Activated gamma-delta T cell treated with anti-CD3 and anti-CD28 coated beads, Interleukin-2, amount 50 U/mL, for 16 hours (primary cell): ENCODE results near the gene TUBB8.
A peak's percentile ranks its signal among the peaks of the same experiment; 100 is the strongest.
"Not testable (repeated sequence)": the region's sequence is repeated elsewhere in the genome, so short reads cannot be mapped to it uniquely, and the experiment has no call there.

ENCODE experiments used
- DNase-seq: peaks from one replicate; pipeline ENCODE4 v3.0.0-alpha.2; 2020; ENCODE audit warnings: low read depth

Gene TUBB8

DNA sequence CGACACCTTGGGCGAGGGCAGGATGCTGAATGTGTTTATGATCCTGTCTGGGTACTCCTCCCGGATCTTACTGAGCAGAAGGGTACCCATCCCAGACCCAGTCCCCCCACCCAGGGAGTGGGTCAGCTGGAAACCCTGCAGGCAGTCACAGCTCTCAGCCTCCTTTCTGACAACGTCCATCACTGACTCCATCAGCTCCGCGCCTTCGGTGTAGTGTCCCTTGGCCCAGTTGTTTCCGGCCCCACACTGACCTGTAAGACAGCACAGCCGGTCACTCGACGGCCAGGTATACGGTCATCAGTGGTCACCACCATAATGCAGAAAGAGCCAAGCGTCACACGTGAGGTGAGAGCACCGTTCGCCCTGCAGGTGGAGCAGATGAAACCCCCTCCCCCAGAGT lies 1.2 kb downstream of the TUBB8 start:
- DNase-seq: not testable (repeated sequence)

DNA sequence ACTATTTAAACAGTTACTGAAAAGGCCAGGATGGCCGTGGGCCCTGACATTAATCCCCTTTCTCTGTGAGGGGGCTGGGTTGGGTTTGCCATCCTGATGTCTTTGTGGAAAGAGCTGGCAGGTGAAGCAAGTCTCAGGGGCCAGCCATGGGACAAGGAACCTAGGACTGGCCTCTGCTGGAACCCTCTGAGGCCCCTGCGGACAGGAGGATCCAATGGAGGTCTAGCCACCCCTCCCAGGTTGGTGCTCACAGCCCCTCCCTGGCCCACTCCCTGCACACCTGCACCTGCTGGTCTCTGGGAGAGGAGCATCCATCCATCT lies 35.8 kb downstream of the TUBB8 start:
- not testable (repeated sequence) for DNase-seq

DNA sequence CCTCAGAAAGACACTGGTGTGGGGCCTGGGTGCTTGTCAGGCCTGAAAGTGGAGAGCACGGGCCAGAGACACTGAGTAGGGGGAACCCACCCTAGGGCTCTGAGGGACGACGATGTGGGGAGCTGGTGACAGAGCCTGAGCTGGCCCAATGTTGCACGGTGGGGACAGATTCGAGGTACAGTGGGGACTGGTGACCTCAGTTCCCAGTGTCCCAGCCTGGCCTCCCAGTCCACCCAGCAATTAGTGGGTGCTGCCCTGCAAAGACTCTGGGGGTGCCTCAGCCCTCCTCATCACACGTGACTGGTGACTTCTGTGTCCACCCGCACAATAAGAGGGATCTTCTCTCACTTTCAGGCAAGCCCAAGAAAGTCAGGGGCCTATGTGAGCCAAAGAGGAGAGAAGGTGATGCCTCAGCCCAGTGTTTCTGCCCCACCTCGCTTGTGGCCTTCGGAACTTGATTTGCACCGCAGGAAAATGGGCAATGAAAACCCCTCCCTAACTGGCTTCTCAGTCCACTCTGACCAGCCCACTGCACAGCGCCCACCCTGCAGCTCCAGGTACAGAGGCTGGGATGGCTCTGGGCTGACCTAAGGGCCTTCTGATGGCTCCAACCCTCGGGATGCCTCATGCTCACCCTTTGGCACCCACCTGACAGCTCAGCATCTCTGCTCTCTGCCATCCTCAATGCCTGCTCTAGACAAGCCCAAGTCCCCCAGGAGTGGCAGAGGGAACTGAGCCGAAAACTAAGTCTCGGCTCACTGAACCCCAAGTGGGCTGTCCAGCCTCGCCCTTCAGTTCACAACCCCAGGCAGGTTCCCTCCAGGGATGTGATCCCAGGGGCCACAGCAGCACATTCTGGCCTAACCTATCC lies 36.4 kb downstream of the TUBB8 start:
- DNase-seq: not testable (repeated sequence)

DNA sequence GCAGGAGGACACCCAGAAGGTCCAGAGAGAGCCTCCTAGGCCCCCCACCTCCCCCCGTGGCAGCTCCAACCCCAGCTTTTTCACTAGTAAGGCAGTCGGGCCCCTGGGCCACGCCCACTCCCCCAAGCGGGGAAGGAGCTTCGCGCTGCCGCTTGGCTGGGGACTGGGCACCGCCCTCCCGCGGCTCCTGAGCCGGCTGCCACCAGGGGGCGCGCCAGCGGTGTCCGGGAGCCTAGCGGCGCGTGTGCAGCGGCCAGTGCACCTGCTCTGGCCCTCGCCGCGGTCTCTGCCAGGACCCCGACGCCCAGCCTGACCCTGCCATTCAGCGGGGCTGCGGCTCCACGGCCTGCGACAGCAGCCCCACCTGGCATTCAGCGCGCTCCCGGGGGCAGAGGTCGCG lies 37.8 kb downstream of the TUBB8 start:
- not testable (repeated sequence) for DNase-seq

DNA sequence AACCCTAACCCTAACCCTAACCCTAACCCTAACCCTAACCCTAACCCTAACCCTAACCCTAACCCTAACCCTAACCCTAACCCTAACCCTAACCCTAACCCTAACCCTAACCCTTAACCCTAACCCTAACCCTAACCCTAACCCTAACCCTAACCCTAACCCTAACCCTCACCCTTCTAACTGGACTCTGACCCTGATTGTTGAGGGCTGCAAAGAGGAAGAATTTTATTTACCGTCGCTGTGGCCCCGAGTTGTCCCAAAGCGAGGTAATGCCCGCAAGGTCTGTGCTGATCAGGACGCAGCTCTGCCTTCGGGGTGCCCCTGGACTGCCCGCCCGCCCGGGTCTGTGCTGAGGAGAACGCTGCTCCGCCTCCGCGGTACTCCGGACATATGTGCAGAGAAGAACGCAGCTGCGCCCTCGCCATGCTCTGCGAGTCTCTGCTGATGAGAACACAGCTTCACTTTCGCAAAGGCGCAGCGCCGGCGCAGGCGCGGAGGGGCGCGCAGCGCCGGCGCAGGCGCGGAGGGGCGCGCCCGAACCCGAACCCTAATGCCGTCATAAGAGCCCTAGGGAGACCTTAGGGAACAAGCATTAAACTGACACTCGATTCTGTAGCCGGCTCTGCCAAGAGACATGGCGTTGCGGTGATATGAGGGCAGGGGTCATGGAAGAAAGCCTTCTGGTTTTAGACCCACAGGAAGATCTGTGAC lies 38.7 kb downstream of the TUBB8 start:
- peak; percentile 12 for DNase-seq
